HepG2 (cell line): Measurements from ENCODE around the gene FNIP2. TPM values are rescaled to one million over a fixed set of nuclear protein-coding genes. Genes with fewer than 3 reads are reported as not detected.

Experiments
- AHDC1 ChIP-seq: sonication (generic); formaldehyde crosslinking; IDR thresholded peaks from 2 replicates; pipeline ENCODE4 v1.5.1; 2020; ENCODE audit warnings: mild to moderate bottlenecking, missing genetic modification reagents, borderline replicate concordance
- CREB1 ChIP-seq, 2 experiments: fragments of 450-650 bp in 1 of 2; IDR thresholded peaks; 2 replicates each; pipeline ENCODE4 v1.6.1; 2016 to 2017; ENCODE audit warnings: control low read depth in 1 of 2, mild to moderate bottlenecking in 1 of 2, missing compliant biosample characterization in 1 of 2, missing genetic modification characterization in 1 of 2
- ELF1 ChIP-seq: sonication (generic); formaldehyde crosslinking; IDR thresholded peaks from 2 replicates; pipeline ENCODE4 v1.4.0; 2020; ENCODE audit warnings: missing genetic modification reagents
- ELF4 ChIP-seq: sonication (generic); formaldehyde crosslinking; IDR thresholded peaks from 2 replicates; pipeline ENCODE4 v1.5.0; 2020; ENCODE audit warnings: missing genetic modification reagents, mild to moderate bottlenecking, moderate library complexity, borderline replicate concordance
- ESRRA ChIP-seq: sonication (generic); formaldehyde crosslinking; IDR thresholded peaks from 2 replicates; pipeline ENCODE4 v1.5.1; 2020; ENCODE audit warnings: mild to moderate bottlenecking, low read depth, missing genetic modification reagents
- GTF2F1 ChIP-seq: fragments of 150-350 bp; IDR thresholded peaks from 2 replicates; pipeline ENCODE4 v1.6.1; 2014; ENCODE audit warnings: low read length
- GZF1 ChIP-seq: sonication (generic); formaldehyde crosslinking; IDR thresholded peaks from 2 replicates; pipeline ENCODE4 v1.5.1; 2020; ENCODE audit warnings: mild to moderate bottlenecking, missing genetic modification reagents
- KAT2B ChIP-seq: fragments of 150-350 bp; IDR thresholded peaks from 2 replicates; pipeline ENCODE4 v1.6.1; 2014; ENCODE audit warnings: low read depth, low read length, borderline replicate concordance
- KDM3A ChIP-seq: IDR thresholded peaks from 2 replicates; pipeline ENCODE4 v1.6.1; 2018; ENCODE audit warnings: low read depth, missing compliant biosample characterization
- MBNL3 ChIP-seq: fragments of 250-450 bp; sonication (Bioruptor Pico); conservative IDR thresholded peaks from 2 replicates; pipeline ENCODE4 v1.8.0; 2022; ENCODE audit warnings: mild to moderate bottlenecking, inconsistent platforms
- MLXIP ChIP-seq: sonication (generic); formaldehyde crosslinking; IDR thresholded peaks from 2 replicates; pipeline ENCODE4 v1.9.0; 2021; ENCODE audit warnings: missing genetic modification reagents, borderline replicate concordance
- RFX3 ChIP-seq: IDR thresholded peaks from 2 replicates; pipeline ENCODE4 v1.6.1; 2016; ENCODE audit warnings: missing biosample characterization, missing genetic modification reagents
- SAFB2 ChIP-seq: sonication (generic); formaldehyde crosslinking; IDR thresholded peaks from 2 replicates; pipeline ENCODE4 v1.5.1; 2020; ENCODE audit warnings: missing genetic modification reagents, low read depth, mild to moderate bottlenecking, borderline replicate concordance
- ZNF20 ChIP-seq: sonication (generic); formaldehyde crosslinking; IDR thresholded peaks from 2 replicates; pipeline ENCODE4 v1.4.0; 2020; ENCODE audit warnings: mild to moderate bottlenecking, moderate library complexity, missing genetic modification reagents
- ZNF296 ChIP-seq: sonication (generic); formaldehyde crosslinking; conservative IDR thresholded peaks from 2 replicates; pipeline ENCODE4 v1.5.0; 2020; ENCODE audit warnings: mild to moderate bottlenecking, missing genetic modification reagents
- ZNF383 ChIP-seq: sonication (generic); formaldehyde crosslinking; IDR thresholded peaks from 2 replicates; pipeline ENCODE4 v1.4.0; 2020; ENCODE audit warnings: missing genetic modification reagents, mild to moderate bottlenecking, borderline replicate concordance
- ZNF512B ChIP-seq: sonication (generic); formaldehyde crosslinking; IDR thresholded peaks from 2 replicates; pipeline ENCODE4 v1.5.1; 2020; ENCODE audit warnings: missing genetic modification reagents, mild to moderate bottlenecking, borderline replicate concordance
- polyA plus RNA-seq, 8 experiments: library from polyadenylated mRNA; depleted of rRNA in 3 of 8; stranded (reverse) in 7 of 8; unstranded in 1 of 8; fragments of >200 nt; fragmentation: Illumina TruSeq in 4 of 8; extraction: Trizol in 4 of 8; gene quantifications; 2 replicates each; pipeline versions ENCODE4 v1.2.1 to v1.2.3, GENCODE V29; 2011 to 2016; ENCODE audit warnings: low read depth in 4 of 8, missing spikeins in 1 of 8, mixed read lengths in 1 of 8; ENCODE audit not compliant: insufficient read depth in 1 of 8
- total RNA-seq, 5 experiments: library from RNA; depleted of rRNA; stranded (reverse); fragments of >200 nt; fragmentation: Illumina TruSeq; extraction: Trizol; gene quantifications; 2 replicates each; pipeline ENCODE4 v1.2.3, GENCODE V29; 2016; ENCODE audit warnings: low read depth in 1 of 5

The FNIP2 gene
- total and polyA plus RNA-seq, 2 of the 13 experiments (the other 11 are each of a cell fraction or from before 2014, with no cell fraction given), result 15.5 to 21.0 TPM

GRCh38 chr4:158768555-158769174 is at the start of gene FNIP2 (continued):
- TF ChIP-seq MLXIP (CRISPR knock-in tag) (no peak), ELF1 (CRISPR knock-in tag) (no peak), GTF2F1 (no peak), KDM3A (CRISPR knock-in tag) (no peak), CREB1 (IDR thresholded peaks at IDR 0.05) (no peak), CREB1 (CRISPR knock-in tag; IDR thresholded peaks at IDR 0.05) (no peak), KAT2B (no peak), MBNL3 (no peak), GZF1 (CRISPR knock-in tag) (no peak), SAFB2 (peak; percentile 85), RFX3 (CRISPR knock-in tag) (no peak), ZNF383 (CRISPR knock-in tag) (no peak), ESRRA (CRISPR knock-in tag) (no peak; the same call in 1 of the 2 replicates), ELF4 (CRISPR knock-in tag) (no peak), ZNF296 (CRISPR knock-in tag) (no peak), AHDC1 (CRISPR knock-in tag) (no peak), ZNF512B (no peak), ZNF20 (no peak)
